ENCODE data around the gene TET3. TPM values are rescaled to one million over a fixed set of nuclear protein-coding genes. Genes with fewer than 3 reads are reported as not detected.

The TET3 gene
- total RNA-seq, 1 donor from 2014 or later: 6.2 TPM

- H3K4me3 Mint-ChIP-seq: no peak overlapping the region
- no peak overlapping the region for H3K27ac Mint-ChIP-seq
Measured at GRCh38 chr2:73961823-73962615, 22.7 kb upstream of the TET3 start.

DNA sequence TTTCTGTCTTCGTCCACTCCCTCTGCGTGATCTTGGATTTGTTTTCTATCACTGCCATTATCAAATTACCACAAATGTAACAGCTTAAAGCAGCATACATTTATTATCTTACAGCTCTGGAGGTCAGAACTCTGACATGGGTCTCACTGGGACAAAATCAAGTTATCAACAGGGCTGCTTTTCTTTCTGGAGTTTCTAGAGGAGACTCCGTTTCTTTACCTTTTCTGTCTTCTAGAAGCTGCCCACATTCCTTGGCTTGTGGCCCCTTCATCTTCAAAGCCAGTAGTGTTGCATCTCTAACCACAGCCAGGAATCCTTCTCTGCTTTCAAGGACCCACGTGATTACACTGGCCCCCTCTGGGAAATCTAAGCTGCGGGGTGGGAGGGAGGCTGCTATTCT lies 21.9 kb upstream of the TET3 start:
- Mint-ChIP-seq H3K36me3 (peaks cover 20% of the 10 kb centered on the region), H3K4me3 (no peak overlapping the region), H3K9me3 (no peaks in the 10 kb centered on the region), H3K27ac (no peak overlapping the region), H3K4me1 (no peaks in the 10 kb centered on the region), H3K27me3 (ENCODE audit: insufficient read depth, low read depth) (peaks cover 3% of the 10 kb centered on the region)
- H3K9ac ChIP-seq: no peak overlapping the region
- no peak for DNase-seq (ENCODE audit: low spot score)
- no peaks in the 10 kb centered on the region for H3K27me3 ChIP-seq
- no peaks in the 10 kb centered on the region for H3K36me3 ChIP-seq
- H4K20me1 ChIP-seq (ENCODE audit: low read depth): no peaks in the 10 kb centered on the region
- H3K27ac ChIP-seq: no peak overlapping the region
- H3F3A ChIP-seq (ENCODE audit: low read depth): no peaks in the 10 kb centered on the region
- no peak overlapping the region for H3K4me2 ChIP-seq
- no peaks in the 10 kb centered on the region for H3K79me2 ChIP-seq (ENCODE audit: low read depth)
- no peaks in the 10 kb centered on the region for H3K9me3 ChIP-seq (ENCODE audit: low read depth)
- H3K4me3 ChIP-seq: no peak overlapping the region
- H3K4me1 ChIP-seq: no peaks in the 10 kb centered on the region
- H2AFZ ChIP-seq (replicated peaks): no peak overlapping the region
- TF ChIP-seq CTCF (IDR thresholded peaks at IDR 0.05) (no peak), EZH2phosphoT487 (IDR thresholded peaks at IDR 0.05) (no peak), EZH2 (IDR thresholded peaks at IDR 0.05) (no peak)

More at GRCh38 chr2:73961823-73962615, 22.7 kb upstream of the TET3 start:
- H3K79me2 ChIP-seq (ENCODE audit: low read depth): no peaks in the 10 kb centered on the region
- no peaks in the 10 kb centered on the region for H3K36me3 ChIP-seq
- no peak overlapping the region for H3K4me3 ChIP-seq
- no peaks in the 10 kb centered on the region for H3K4me1 ChIP-seq
- no peak overlapping the region for H2AFZ ChIP-seq (replicated peaks)
- Mint-ChIP-seq H3K27me3 (ENCODE audit: insufficient read depth, low read depth) (peaks cover 3% of the 10 kb centered on the region), H3K9me3 (no peaks in the 10 kb centered on the region), H3K4me1 (no peaks in the 10 kb centered on the region), H3K36me3 (peaks cover 21% of the 10 kb centered on the region)
- no peaks in the 10 kb centered on the region for H3K9me3 ChIP-seq (ENCODE audit: low read depth)
- no peak for TF ChIP-seq EZH2phosphoT487 (IDR thresholded peaks at IDR 0.05)
- TF ChIP-seq CTCF (IDR thresholded peaks at IDR 0.05): no peak
- TF ChIP-seq EZH2 (IDR thresholded peaks at IDR 0.05): no peak
- H3F3A ChIP-seq (ENCODE audit: low read depth): no peaks in the 10 kb centered on the region
- no peak overlapping the region for H3K27ac ChIP-seq
- H3K9ac ChIP-seq: no peak overlapping the region
- no peak overlapping the region for H3K4me2 ChIP-seq
- H3K27me3 ChIP-seq: no peaks in the 10 kb centered on the region
- no peak for DNase-seq (ENCODE audit: low spot score)
- peaks cover 3% of the 10 kb centered on the region for H4K20me1 ChIP-seq (ENCODE audit: low read depth)

DNA sequence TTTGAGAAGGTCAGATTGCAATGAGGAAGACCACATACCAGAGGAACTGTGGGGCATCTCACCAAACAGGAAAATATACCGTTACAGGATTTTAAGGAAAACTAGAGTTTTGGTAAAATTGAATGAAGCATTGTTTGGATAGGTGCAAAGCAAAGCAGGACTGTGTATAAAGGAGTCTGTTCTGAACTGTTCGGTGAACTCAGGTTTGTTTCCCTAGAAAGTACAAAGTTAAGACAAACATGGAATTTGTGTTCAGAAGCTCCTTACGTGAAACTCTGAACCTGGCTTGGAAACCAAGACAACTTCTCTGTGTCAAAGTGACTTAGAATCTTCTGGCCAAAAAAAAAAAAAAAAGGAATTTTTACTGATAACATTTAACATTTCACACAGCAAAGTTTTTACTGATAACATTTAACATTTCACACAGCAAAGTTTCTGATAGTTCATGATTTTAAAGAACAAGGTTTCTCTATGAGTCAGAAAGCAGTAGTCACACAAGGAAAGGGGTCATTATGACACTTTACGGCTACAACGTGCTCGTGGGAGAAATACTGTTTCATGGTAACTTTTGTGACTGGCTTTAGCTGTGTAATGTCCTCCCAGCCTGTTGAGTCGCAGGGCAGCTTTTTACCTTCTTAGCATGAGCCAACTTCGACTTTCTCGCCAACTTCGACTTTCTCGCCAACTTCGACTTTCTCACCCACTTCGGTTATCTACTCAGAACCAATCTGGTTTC lies 21.2 kb upstream of the TET3 start:
- Histone ChIP-seq H3K4me3 (no peak overlapping the region), H3K4me2 (no peak overlapping the region), H3K27ac (no peak overlapping the region), H3K9ac (no peak overlapping the region), H3F3A (ENCODE audit: low read depth) (no peaks in the 10 kb centered on the region), H3K27me3 (no peaks in the 10 kb centered on the region), H3K4me1 (no peaks in the 10 kb centered on the region), H4K20me1 (ENCODE audit: low read depth) (no peaks in the 10 kb centered on the region), H3K9me3 (ENCODE audit: low read depth) (no peaks in the 10 kb centered on the region), H2AFZ (replicated peaks) (no peak overlapping the region), H3K36me3 (no peaks in the 10 kb centered on the region), H3K79me2 (ENCODE audit: low read depth) (no peaks in the 10 kb centered on the region)
- TF ChIP-seq EZH2 (IDR thresholded peaks at IDR 0.05) (no peak), EZH2phosphoT487 (IDR thresholded peaks at IDR 0.05) (no peak), CTCF (IDR thresholded peaks at IDR 0.05) (no peak)
- peaks cover 3% of the 10 kb centered on the region for H3K4me1 Mint-ChIP-seq
- peaks cover 14% of the 10 kb centered on the region for H3K36me3 Mint-ChIP-seq
- DNase-seq (ENCODE audit: low spot score): no peak
- no peaks in the 10 kb centered on the region for H3K9me3 Mint-ChIP-seq
- no peak overlapping the region for H3K4me3 Mint-ChIP-seq
- no peak overlapping the region for H3K27ac Mint-ChIP-seq
- H3K27me3 Mint-ChIP-seq (ENCODE audit: insufficient read depth, low read depth): peaks cover 5% of the 10 kb centered on the region
